NCI-H1436 (cell line): Measurements from ENCODE around the gene ACVR2B.

ENCODE experiments used
- DNase-seq: peaks from one replicate; lab custom pipeline; 2025; lab: John Stamatoyannopoulos, UW

The ACVR2B gene

GRCh38 chr3:38458796-38459498, 5.3 kb downstream of the ACVR2B start:
- DNase-seq = no peak

GRCh38 chr3:38459499-38460048, 5.9 kb downstream of the ACVR2B start:
- DNase-seq = no peak

- DNase-seq = no peak
Observed at GRCh38 chr3:38460377-38461270, 6.9 kb downstream of the ACVR2B start.

- DNase-seq = no peak
Observed at GRCh38 chr3:38465588-38466154, 12.0 kb downstream of the ACVR2B start.

GRCh38 chr3:38468765-38469164, 15.1 kb downstream of the ACVR2B start:
- no peak for DNase-seq

GRCh38 chr3:38469852-38470251, 16.2 kb downstream of the ACVR2B start:
- DNase-seq = no peak

GRCh38 chr3:38471260-38471857, 17.7 kb downstream of the ACVR2B start:
- DNase-seq = no peak

GRCh38 chr3:38472342-38472741, 18.7 kb downstream of the ACVR2B start:
- no peak for DNase-seq

GRCh38 chr3:38473229-38473628, 19.5 kb downstream of the ACVR2B start:
- no peak for DNase-seq

GRCh38 chr3:38474928-38475605, 21.4 kb downstream of the ACVR2B start:
- no peak for DNase-seq

GRCh38 chr3:38475716-38476115, 22.0 kb downstream of the ACVR2B start:
- no peak for DNase-seq

GRCh38 chr3:38476157-38476756, 22.6 kb downstream of the ACVR2B start:
- DNase-seq = no peak

GRCh38 chr3:38477057-38477820, 23.5 kb downstream of the ACVR2B start:
- DNase-seq = no peak

- no peak for DNase-seq
Observed at GRCh38 chr3:38477839-38478450, 24.3 kb downstream of the ACVR2B start.

GRCh38 chr3:38478901-38479300, 25.2 kb downstream of the ACVR2B start:
- no peak for DNase-seq

GRCh38 chr3:38479431-38480092, 25.9 kb downstream of the ACVR2B start:
- DNase-seq = no peak

- DNase-seq = no peak
Observed at GRCh38 chr3:38480093-38480445, 26.4 kb downstream of the ACVR2B start.

- no peak for DNase-seq
Observed at GRCh38 chr3:38480930-38481329, 27.2 kb downstream of the ACVR2B start.

GRCh38 chr3:38482951-38483350, 29.3 kb downstream of the ACVR2B start:
- DNase-seq = no peak

- DNase-seq = no peak
Observed at GRCh38 chr3:38487323-38487722, 33.6 kb downstream of the ACVR2B start.
